Endodermal cell (in vitro differentiated cells): ENCODE measurements around the gene STARD13. TPM values are rescaled to one million over a fixed set of nuclear protein-coding genes. Genes with fewer than 3 reads are reported as not detected.

Experiments used
- DNase-seq: peaks from one replicate; pipeline ENCODE4 v3.0.0-alpha.2; 2017
- H3K27ac ChIP-seq: 2 replicates; pipeline ENCODE4 v1.5.1; 2013; ENCODE audit warnings: mild to moderate bottlenecking, low read depth, low read length, moderate library complexity
- H3K27me3 ChIP-seq: 2 replicates; pipeline ENCODE4 v1.6.1; 2013; ENCODE audit warnings: mild to moderate bottlenecking, low read length, moderate library complexity; ENCODE audit not compliant: insufficient read depth, control insufficient read depth, poor library complexity, severe bottlenecking
- H3K36me3 ChIP-seq: 2 replicates; pipeline ENCODE4 v1.7.0; 2013; ENCODE audit warnings: mild to moderate bottlenecking, low read length, moderate library complexity; ENCODE audit not compliant: control insufficient read depth, insufficient read depth
- H3K4me1 ChIP-seq: one replicate; pipeline ENCODE4 v1.7.0; 2013; ENCODE audit warnings: low read length; ENCODE audit not compliant: control insufficient read depth, insufficient read depth
- H3K4me3 ChIP-seq: 2 replicates; pipeline ENCODE4 v1.5.1; 2013; ENCODE audit warnings: mild to moderate bottlenecking, low read length, moderate library complexity
- H3K9ac ChIP-seq: 2 replicates; pipeline ENCODE4 v1.6.1; 2013; ENCODE audit warnings: mild to moderate bottlenecking, low read length, moderate library complexity; ENCODE audit not compliant: poor library complexity, severe bottlenecking; ENCODE audit errors: extremely low read depth
- H3K9me3 ChIP-seq: 2 replicates; pipeline ENCODE4 v1.6.1; 2013; ENCODE audit warnings: mild to moderate bottlenecking, low read length, moderate library complexity; ENCODE audit not compliant: control insufficient read depth
- H3K27ac Mint-ChIP-seq: 2 replicates; pipeline ENCODE4 v1.8.0; 2020; ENCODE audit warnings: mixed read lengths
- H3K27me3 Mint-ChIP-seq: 2 replicates; pipeline ENCODE4 v1.8.0; 2021; ENCODE audit warnings: mild to moderate bottlenecking, mixed read lengths; ENCODE audit not compliant: insufficient read depth
- H3K36me3 Mint-ChIP-seq: 2 replicates; pipeline ENCODE4 v1.8.0; 2020; ENCODE audit warnings: low read depth, mixed read lengths
- H3K4me1 Mint-ChIP-seq: 2 replicates; pipeline ENCODE4 v1.8.0; 2020; ENCODE audit warnings: mixed read lengths
- H3K4me3 Mint-ChIP-seq: 2 replicates; pipeline ENCODE4 v1.8.0; 2020; ENCODE audit warnings: mild to moderate bottlenecking, moderate library complexity, mixed read lengths
- H3K9me3 Mint-ChIP-seq: 2 replicates; pipeline ENCODE4 v1.8.0; 2020; ENCODE audit warnings: mild to moderate bottlenecking, mixed read lengths
- WGBS, 2 experiments: methylation state at CpG; one replicate each; pipeline versions ENCODE4 v1.1.5 to v1.1.7; 2013; ENCODE audit warnings: missing lambda C conversion rate in 2 of 2, mixed read lengths in 1 of 2; ENCODE audit not compliant: insufficient coverage in 1 of 2, insufficient read length in 1 of 2; 5-methylcytosine and 5-hydroxymethylcytosine counted together
- total RNA-seq, 2 donors: library from RNA; stranded (reverse); fragmentation: NEBNext Ultra II Directional in 1 of 2; extraction: Animal tissue kit (Norgen Biotek cat#: 25700) in 1 of 2; gene quantifications; 2 replicates in 1 of 2; 3 replicates in 1 of 2; pipeline ENCODE4 v1.2.1, GENCODE V29; 2021
- TF ChIP-seq, protein P1 (sequence below): fragments of 200-600 bp; sonication (generic); conservative IDR thresholded peaks from 2 replicates; pipeline ENCODE4 v1.5.0; 2021; ENCODE audit warnings: antibody characterized with exemption, mild to moderate bottlenecking

The STARD13 gene
- total RNA-seq, 2 donors from 2014 or later = 2.5 to 3.7 TPM

DNA sequence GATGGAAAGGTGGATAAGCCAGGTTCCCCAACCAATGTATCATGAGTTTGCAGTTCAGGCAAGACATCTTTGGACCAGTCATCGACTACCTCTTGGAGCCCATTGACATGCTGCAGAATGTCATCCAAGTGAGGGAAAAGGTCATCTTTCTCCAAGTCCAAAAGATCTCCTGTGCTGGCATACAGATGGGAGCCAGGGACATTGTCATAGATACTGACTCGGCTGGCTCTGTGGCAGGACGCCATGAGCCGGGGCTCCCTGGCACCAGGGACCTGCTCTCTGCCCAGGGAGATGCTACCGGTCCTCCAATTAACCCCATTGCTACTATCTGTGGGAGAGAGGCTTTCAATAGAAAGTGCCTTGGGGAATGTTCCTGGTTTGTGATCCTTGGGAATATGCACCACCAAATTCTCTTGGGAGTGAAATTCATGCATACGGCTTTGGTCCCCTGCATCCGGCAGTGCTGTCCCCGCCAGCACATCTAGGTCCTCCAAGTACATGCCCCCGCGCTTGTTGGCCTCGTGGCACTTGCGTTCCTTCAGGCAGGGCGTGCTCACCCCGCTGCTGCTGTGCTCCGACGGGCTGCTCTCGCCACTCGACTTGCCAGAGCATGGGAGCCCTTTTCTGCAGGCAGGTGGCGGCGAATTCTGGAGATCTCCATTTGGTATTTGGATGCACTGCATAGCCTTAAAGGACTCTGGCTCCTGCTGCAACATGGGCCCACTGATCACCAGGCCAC lies 156.3 kb downstream of the STARD13 start:
- Mint-ChIP-seq H3K9me3 (no peaks in the 10 kb centered on the region), H3K4me3 (no peak overlapping the region), H3K27me3 (no peaks in the 10 kb centered on the region), H3K4me1 (peaks cover 12% of the 10 kb centered on the region), H3K27ac (no peak overlapping the region), H3K36me3 (no peaks in the 10 kb centered on the region)
- no peak overlapping the region for H3K9ac ChIP-seq
- TF ChIP-seq, protein P1, sequence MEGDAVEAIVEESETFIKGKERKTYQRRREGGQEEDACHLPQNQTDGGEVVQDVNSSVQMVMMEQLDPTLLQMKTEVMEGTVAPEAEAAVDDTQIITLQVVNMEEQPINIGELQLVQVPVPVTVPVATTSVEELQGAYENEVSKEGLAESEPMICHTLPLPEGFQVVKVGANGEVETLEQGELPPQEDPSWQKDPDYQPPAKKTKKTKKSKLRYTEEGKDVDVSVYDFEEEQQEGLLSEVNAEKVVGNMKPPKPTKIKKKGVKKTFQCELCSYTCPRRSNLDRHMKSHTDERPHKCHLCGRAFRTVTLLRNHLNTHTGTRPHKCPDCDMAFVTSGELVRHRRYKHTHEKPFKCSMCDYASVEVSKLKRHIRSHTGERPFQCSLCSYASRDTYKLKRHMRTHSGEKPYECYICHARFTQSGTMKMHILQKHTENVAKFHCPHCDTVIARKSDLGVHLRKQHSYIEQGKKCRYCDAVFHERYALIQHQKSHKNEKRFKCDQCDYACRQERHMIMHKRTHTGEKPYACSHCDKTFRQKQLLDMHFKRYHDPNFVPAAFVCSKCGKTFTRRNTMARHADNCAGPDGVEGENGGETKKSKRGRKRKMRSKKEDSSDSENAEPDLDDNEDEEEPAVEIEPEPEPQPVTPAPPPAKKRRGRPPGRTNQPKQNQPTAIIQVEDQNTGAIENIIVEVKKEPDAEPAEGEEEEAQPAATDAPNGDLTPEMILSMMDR = no peak
- H3K9me3 ChIP-seq = no peaks in the 10 kb centered on the region
- no peak overlapping the region for H3K4me3 ChIP-seq
- no peak for DNase-seq
- 95 to 97% methylated on average over 18 to 20 of the region's 20 CpGs for WGBS, 2 experiments
- H3K4me1 ChIP-seq = peaks cover 7% of the 10 kb centered on the region
- H3K36me3 ChIP-seq = no peaks in the 10 kb centered on the region
- H3K27me3 ChIP-seq = no peaks in the 10 kb centered on the region
- no peak overlapping the region for H3K27ac ChIP-seq

DNA sequence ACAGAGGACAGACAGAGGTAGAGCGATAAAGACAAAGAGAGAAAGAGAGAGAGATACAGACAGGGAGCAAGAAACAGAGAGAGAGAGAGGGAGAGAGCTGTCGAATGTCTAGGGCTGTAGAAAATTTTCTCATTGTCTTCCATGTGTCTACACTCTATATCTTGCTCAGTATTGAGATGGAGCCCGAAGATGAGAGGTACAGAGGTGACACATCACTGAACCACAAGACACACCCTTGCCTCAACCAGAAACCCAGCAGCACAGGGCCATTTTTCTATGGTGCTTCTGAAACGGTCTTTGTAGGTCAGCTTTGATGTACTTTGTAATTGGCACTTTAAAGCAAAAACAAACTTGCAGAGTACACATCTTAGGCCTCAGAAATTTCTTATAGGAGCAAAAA lies 157.4 kb downstream of the STARD13 start:
- H3K4me1 Mint-ChIP-seq = peaks cover 24% of the 10 kb centered on the region
- Histone ChIP-seq H3K4me1 (peaks cover 9% of the 10 kb centered on the region), H3K36me3 (no peaks in the 10 kb centered on the region), H3K4me3 (no peak overlapping the region), H3K27ac (no peak overlapping the region), H3K27me3 (no peaks in the 10 kb centered on the region), H3K9me3 (no peaks in the 10 kb centered on the region), H3K9ac (no peak overlapping the region)
- no peaks in the 10 kb centered on the region for H3K36me3 Mint-ChIP-seq
- H3K27me3 Mint-ChIP-seq = no peaks in the 10 kb centered on the region
- no peak overlapping the region for H3K27ac Mint-ChIP-seq
- TF ChIP-seq, protein P1 = no peak
- WGBS, 2 experiments = 91 to 96% methylated on average over 3 to 4 of the region's 4 CpGs
- DNase-seq = no peak
- H3K9me3 Mint-ChIP-seq = no peaks in the 10 kb centered on the region
- no peak overlapping the region for H3K4me3 Mint-ChIP-seq

DNA sequence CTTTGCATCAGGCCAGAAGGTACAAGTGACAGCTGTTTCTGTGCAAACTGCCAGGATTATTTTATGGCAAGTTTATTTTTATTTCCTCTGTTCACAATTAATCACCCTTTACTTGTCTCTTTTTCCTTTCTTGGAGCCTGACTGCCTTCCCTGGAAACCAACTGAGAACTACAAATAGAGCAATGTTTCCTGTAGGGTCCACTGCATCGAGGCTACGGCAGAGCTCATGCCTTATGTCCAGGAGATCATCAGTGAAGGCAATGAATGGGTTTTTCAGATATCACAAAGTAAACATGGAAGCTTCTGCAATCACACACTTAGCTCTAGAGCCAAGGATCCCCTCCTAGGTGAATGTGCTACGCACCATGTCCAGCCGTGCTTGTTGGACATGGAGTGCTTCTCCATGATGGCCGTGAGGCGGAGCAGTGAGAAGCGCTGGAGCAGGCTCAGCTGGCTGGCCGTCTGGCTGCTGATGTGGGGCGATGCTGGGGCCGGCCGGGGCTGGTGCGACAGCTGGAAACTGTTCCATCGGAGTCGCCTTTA lies 158.5 kb downstream of the STARD13 start:
- TF ChIP-seq, protein P1 = no peak
- Histone ChIP-seq H3K9ac (no peak overlapping the region), H3K36me3 (no peaks in the 10 kb centered on the region), H3K27ac (no peak overlapping the region), H3K27me3 (no peaks in the 10 kb centered on the region), H3K9me3 (no peaks in the 10 kb centered on the region), H3K4me3 (no peak overlapping the region), H3K4me1 (peaks cover 9% of the 10 kb centered on the region)
- H3K4me1 Mint-ChIP-seq = peaks cover 26% of the 10 kb centered on the region
- no peak overlapping the region for H3K27ac Mint-ChIP-seq
- H3K4me3 Mint-ChIP-seq = no peak overlapping the region
- DNase-seq = no peak
- no peaks in the 10 kb centered on the region for H3K36me3 Mint-ChIP-seq
- WGBS, 2 experiments = 93 to 94% methylated on average over 14 of the region's 14 CpGs
- no peaks in the 10 kb centered on the region for H3K9me3 Mint-ChIP-seq
- H3K27me3 Mint-ChIP-seq = no peaks in the 10 kb centered on the region
